ENCODE data around the gene ZFP91. TPM values are rescaled to one million over a fixed set of nuclear protein-coding genes. Genes with fewer than 3 reads are reported as not detected.

Gene ZFP91
- total RNA-seq, 3 donors from 2014 or later: 45.6 to 64.2 (median 54.9) TPM

- no peak overlapping the region for H3K27ac ChIP-seq
- no peak for DNase-seq (ENCODE audit: low spot score in 2 of 2)
- no peak overlapping the region for H3K4me3 ChIP-seq
- TF ChIP-seq, protein P1, sequence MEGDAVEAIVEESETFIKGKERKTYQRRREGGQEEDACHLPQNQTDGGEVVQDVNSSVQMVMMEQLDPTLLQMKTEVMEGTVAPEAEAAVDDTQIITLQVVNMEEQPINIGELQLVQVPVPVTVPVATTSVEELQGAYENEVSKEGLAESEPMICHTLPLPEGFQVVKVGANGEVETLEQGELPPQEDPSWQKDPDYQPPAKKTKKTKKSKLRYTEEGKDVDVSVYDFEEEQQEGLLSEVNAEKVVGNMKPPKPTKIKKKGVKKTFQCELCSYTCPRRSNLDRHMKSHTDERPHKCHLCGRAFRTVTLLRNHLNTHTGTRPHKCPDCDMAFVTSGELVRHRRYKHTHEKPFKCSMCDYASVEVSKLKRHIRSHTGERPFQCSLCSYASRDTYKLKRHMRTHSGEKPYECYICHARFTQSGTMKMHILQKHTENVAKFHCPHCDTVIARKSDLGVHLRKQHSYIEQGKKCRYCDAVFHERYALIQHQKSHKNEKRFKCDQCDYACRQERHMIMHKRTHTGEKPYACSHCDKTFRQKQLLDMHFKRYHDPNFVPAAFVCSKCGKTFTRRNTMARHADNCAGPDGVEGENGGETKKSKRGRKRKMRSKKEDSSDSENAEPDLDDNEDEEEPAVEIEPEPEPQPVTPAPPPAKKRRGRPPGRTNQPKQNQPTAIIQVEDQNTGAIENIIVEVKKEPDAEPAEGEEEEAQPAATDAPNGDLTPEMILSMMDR (IDR thresholded peaks at IDR 0.05): no peak
- TF ChIP-seq POLR2AphosphoS5 (IDR thresholded peaks at IDR 0.05) (no peak), POLR2A (IDR thresholded peaks at IDR 0.05) (no peak)
- no peaks in the 10 kb centered on the region for H3K27me3 ChIP-seq
- H3K9me3 ChIP-seq: no peaks in the 10 kb centered on the region
- intact Hi-C loops (cut with DNase I; ENCODE audit: low total_unique reads): no loop called here
- H3K36me3 ChIP-seq: no peaks in the 10 kb centered on the region
- H3K4me1 ChIP-seq: no peaks in the 10 kb centered on the region
These were observed 79.8 kb downstream of the ZFP91 start for GRCh38 chr11:58658623-58659022.

DNA sequence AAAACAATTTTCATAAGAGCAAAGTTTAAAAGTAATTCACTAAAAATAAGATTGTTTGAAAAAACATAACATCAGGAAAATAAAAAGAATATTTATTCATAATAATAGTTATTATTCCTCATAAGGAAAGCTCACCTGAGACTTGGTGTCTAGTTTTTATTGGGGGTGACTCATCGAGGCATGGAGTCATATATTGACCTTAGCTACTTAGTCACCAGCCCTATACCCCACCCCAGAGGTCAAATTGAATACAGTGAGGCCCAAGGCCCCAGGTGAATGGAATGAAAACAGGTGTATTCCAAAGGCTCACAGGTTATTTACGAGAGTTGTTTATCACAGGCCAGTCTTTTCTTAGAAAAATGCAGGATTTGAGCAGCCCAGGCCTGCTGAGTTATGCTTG lies 80.5 kb downstream of the ZFP91 start:
- Histone ChIP-seq H3K36me3 (no peaks in the 10 kb centered on the region), H3K9me3 (no peaks in the 10 kb centered on the region), H3K4me1 (no peaks in the 10 kb centered on the region), H3K27me3 (no peaks in the 10 kb centered on the region), H3K27ac (no peak overlapping the region), H3K4me3 (no peak overlapping the region)
- TF ChIP-seq, protein P1 (IDR thresholded peaks at IDR 0.05): no peak
- no peak for DNase-seq (ENCODE audit: low spot score in 2 of 2)
- intact Hi-C loops (cut with DNase I; ENCODE audit: low total_unique reads): no loop called here

- no peaks in the 10 kb centered on the region for H3K4me1 ChIP-seq
- H3K4me3 ChIP-seq: no peak overlapping the region
- no peak for DNase-seq (ENCODE audit: low spot score in 2 of 2)
- TF ChIP-seq POLR2A (IDR thresholded peaks at IDR 0.05): no peak
- TF ChIP-seq POLR2AphosphoS5 (IDR thresholded peaks at IDR 0.05): no peak
- TF ChIP-seq, protein P1 (IDR thresholded peaks at IDR 0.05): no peak
- H3K27ac ChIP-seq: no peak overlapping the region
- no peaks in the 10 kb centered on the region for H3K27me3 ChIP-seq
- no peaks in the 10 kb centered on the region for H3K36me3 ChIP-seq
- intact Hi-C loops (cut with DNase I; ENCODE audit: low total_unique reads): no loop called here
- H3K9me3 ChIP-seq: no peaks in the 10 kb centered on the region
These were observed 81.2 kb downstream of the ZFP91 start for GRCh38 chr11:58659910-58660570.

Other genes with a start within 250 kb of the ZFP91 start
- not detected for gene OR5B17, start 220.0 kb upstream of the ZFP91 start, total RNA-seq
- gene OR5B3, start 172.2 kb upstream of the ZFP91 start, total RNA-seq: not detected
- gene OR5B2, start 150.9 kb upstream of the ZFP91 start, total RNA-seq: not detected
- not detected for gene OR5B12, start 136.8 kb upstream of the ZFP91 start, total RNA-seq
- gene OR5B21, start 71.0 kb upstream of the ZFP91 start, total RNA-seq: not detected
- gene LPXN, start 3.2 kb upstream of the ZFP91 start, total RNA-seq: 10 to 100 TPM in 2 of 3 donors, 1 to 10 TPM in 1; 9.2 to 21.9 (median 18.3) TPM
- gene CNTF, start 43.6 kb downstream of the ZFP91 start, total RNA-seq: 1 to 10 TPM in 1 of 3 donors, under 1 TPM in 2; 0.59 to 1.6 (median 0.66) TPM
- 10 to 100 TPM in 1 of 3 donors, not detected in 2; 15.8 TPM for gene GLYAT, start 152.9 kb downstream of the ZFP91 start, total RNA-seq

Measured in breast epithelium (tissue), 4 donors.